Aorta (tissue), 5 donors: ENCODE results near the gene MADCAM1. TPM values are rescaled to one million over a fixed set of nuclear protein-coding genes. Genes with fewer than 3 reads are reported as not detected.

Experiments used
- ATAC-seq: fragments of 200-7000 bp; cut with Tn5 transposase; one replicate; pipeline ENCODE4 v1.9.1; 2022; ENCODE audit warnings: moderate library complexity; ENCODE audit not compliant: low FRiP score
- DNase-seq, 2 donors: peaks; one replicate each; pipeline ENCODE4 v3.0.0-alpha.2; 2020
- H3K27ac ChIP-seq, 2 donors: one replicate each; pipeline ENCODE4 v1.5.1; 2013; ENCODE audit warnings: low read length in 2 of 2, mild to moderate bottlenecking in 2 of 2, moderate library complexity in 2 of 2, control low read depth in 1 of 2, inconsistent platforms in 1 of 2, low read depth in 1 of 2
- H3K27me3 ChIP-seq, 2 donors: one replicate each; pipeline ENCODE4 v1.6.1; 2013; ENCODE audit warnings: control low read depth in 1 of 2, low read length in 1 of 2, mild to moderate bottlenecking in 1 of 2, moderate library complexity in 1 of 2; ENCODE audit not compliant: insufficient read depth in 2 of 2, control insufficient read depth in 1 of 2
- H3K36me3 ChIP-seq, 2 donors: one replicate each; pipeline ENCODE4 v1.6.1; 2013; ENCODE audit warnings: control low read depth in 1 of 2, low read length in 1 of 2, mild to moderate bottlenecking in 1 of 2; ENCODE audit not compliant: insufficient read depth in 2 of 2, control insufficient read depth in 1 of 2
- H3K4me1 ChIP-seq, 2 donors: one replicate each; pipeline ENCODE4 v1.6.1; 2013; ENCODE audit warnings: low read length in 2 of 2, control low read depth in 1 of 2, mild to moderate bottlenecking in 1 of 2, moderate library complexity in 1 of 2; ENCODE audit not compliant: insufficient read depth in 2 of 2, control insufficient read depth in 1 of 2
- H3K4me3 ChIP-seq, 2 donors: one replicate each; pipeline ENCODE4 v1.5.1; 2013; ENCODE audit warnings: low read length in 2 of 2, control low read depth in 1 of 2, mild to moderate bottlenecking in 1 of 2
- H3K9me3 ChIP-seq: one replicate; pipeline ENCODE4 v1.6.1; 2013; ENCODE audit warnings: mild to moderate bottlenecking, low read length; ENCODE audit not compliant: control insufficient read depth
- WGBS, 2 donors: extraction: QIAGEN DNeasy Blood & Tissue Kit; methylation state at CpG; one replicate each; pipeline ENCODE4 v1.1.7; 2013; 5-methylcytosine and 5-hydroxymethylcytosine counted together
- intact Hi-C, 2 donors: fragments of 100-400 bp; cut with DNase I; formaldehyde crosslinking; loops; one replicate each; pipeline versions ENCODE4 v1.14.2 to v1.15.0; 2022
- polyA plus RNA-seq, 2 donors: library from polyadenylated mRNA; stranded (reverse); fragments of 200-250 nt; gene quantifications; one replicate each; pipeline ENCODE4 v1.2.3, GENCODE V29; 2013
- total RNA-seq, 2 donors: library from RNA; stranded (reverse); fragmentation: NEBNext Ultra II Directional; extraction: Animal tissue kit (Norgen Biotek cat#: 25700); gene quantifications; one replicate each; pipeline ENCODE4 v1.2.1, GENCODE V29; 2021
- donor health status: healthy with polysubstance abuse.
- donor health status: Bipolar disorder and iron deficiency.
- donor health status: DM: no; HTN: no; CAD: no.
- donor health status: DM: no; HTN: no; CAD: no.
- donor health status: DM: yes; HTN: yes; CAD: no.

MADCAM1 gene
- total and polyA plus RNA-seq, 4 donors = 0.50 to 1.4 (median 0.63) TPM; not detected in 1

GRCh38 chr19:539429-540030 is 43.2 kb downstream of the MADCAM1 start:
- Histone ChIP-seq H3K4me1 (no peaks in the 10 kb centered on the region), H3K27me3 (no peaks in the 10 kb centered on the region), H3K36me3 (peaks cover 0 to 25% of the 10 kb centered on the region in 2 donors), H3K27ac (no peak overlapping the region), H3K9me3 (no peaks in the 10 kb centered on the region), H3K4me3 (no peak overlapping the region)
- DNase-seq (no peak), ATAC-seq (no peak)
- intact Hi-C loops = no loop called here
- 83 to 87% methylated on average over 30 of the region's 30 CpGs for WGBS, 2 donors

GRCh38 chr19:540867-541637 is 44.8 kb downstream of the MADCAM1 start:
- Histone ChIP-seq H3K27me3 (no peaks in the 10 kb centered on the region), H3K4me3 (no peak overlapping the region), H3K36me3 (peaks cover 0 to 25% of the 10 kb centered on the region in 2 donors), H3K4me1 (no peaks in the 10 kb centered on the region), H3K9me3 (no peaks in the 10 kb centered on the region), H3K27ac (no peak overlapping the region)
- DNase-seq (no peak), ATAC-seq (no peak)
- 92% methylated on average over 51 of the region's 51 CpGs for WGBS, 2 donors
- intact Hi-C loops = no loop called here

GRCh38 chr19:541699-542098 is 45.4 kb downstream of the MADCAM1 start:
- no peak for ATAC-seq
- intact Hi-C loops = no loop called here
- WGBS, 2 donors = 91% methylated on average over 26 of the region's 26 CpGs

GRCh38 chr19:542173-542866 is 46.0 kb downstream of the MADCAM1 start:
- Histone ChIP-seq H3K4me1 (no peaks in the 10 kb centered on the region), H3K36me3 (peaks cover 0 to 15% of the 10 kb centered on the region in 2 donors), H3K27ac (no peak overlapping the region), H3K4me3 (no peak overlapping the region), H3K27me3 (no peaks in the 10 kb centered on the region), H3K9me3 (no peaks in the 10 kb centered on the region)
- DNase-seq (peak in 1 of 2 donors; percentile 75), ATAC-seq (peak; percentile 27)
- intact Hi-C loops = no loop called here
- 89 to 93% methylated on average over 34 of the region's 34 CpGs for WGBS, 2 donors

More at GRCh38 chr19:541699-542098, 45.4 kb downstream of the MADCAM1 start:
- Histone ChIP-seq H3K9me3 (no peaks in the 10 kb centered on the region), H3K36me3 (peaks cover 0 to 19% of the 10 kb centered on the region in 2 donors), H3K27me3 (no peaks in the 10 kb centered on the region), H3K4me3 (no peak overlapping the region), H3K27ac (no peak overlapping the region), H3K4me1 (no peaks in the 10 kb centered on the region)
- DNase-seq = no peak

GRCh38 chr19:543910-544608 is 47.8 kb downstream of the MADCAM1 start, which contains the start of gene GZMM:
TSS of gene GZMM (plus strand) at chr19:544053. CDS start at chr19:544072, 19 bp downstream.
- H3K4me3 ChIP-seq = no peak within 1 kb of the TSS
- ATAC-seq = peak; percentile 13
- intact Hi-C loops = no loop called here
- no peaks in the 10 kb centered on the region for H3K4me1 ChIP-seq
- no peaks in the 10 kb centered on the region for H3K27me3 ChIP-seq
- 60 to 63% methylated on average over 29 to 31 of the region's 31 CpGs for WGBS, 2 donors
- H3K36me3 ChIP-seq = peaks cover 0 to 11% of the 10 kb centered on the region in 2 donors
- no peak for DNase-seq
- H3K9me3 ChIP-seq = no peaks in the 10 kb centered on the region
- H3K27ac ChIP-seq = no peak within 1 kb of the TSS

- intact Hi-C loops = no loop called here
- DNase-seq = no peak
- no peak overlapping the region for H3K27ac ChIP-seq
- H3K4me3 ChIP-seq = no peak overlapping the region
- no peak for ATAC-seq
- no peaks in the 10 kb centered on the region for H3K9me3 ChIP-seq
- H3K36me3 ChIP-seq = peaks cover 0 to 1% of the 10 kb centered on the region in 2 donors
- no peaks in the 10 kb centered on the region for H3K4me1 ChIP-seq
- 87 to 88% methylated on average over 14 to 15 of the region's 15 CpGs for WGBS, 2 donors
- H3K27me3 ChIP-seq = no peaks in the 10 kb centered on the region
Measured at GRCh38 chr19:547117-547516, 50.8 kb downstream of the MADCAM1 start.

- H3K4me3 ChIP-seq = no peak overlapping the region
- no peaks in the 10 kb centered on the region for H3K9me3 ChIP-seq
- WGBS, 2 donors = 81 to 88% methylated on average over 26 of the region's 26 CpGs
- H3K36me3 ChIP-seq = no peaks in the 10 kb centered on the region
- H3K27ac ChIP-seq = no peak overlapping the region
- H3K27me3 ChIP-seq = no peaks in the 10 kb centered on the region
- ATAC-seq = no peak
- DNase-seq = no peak
- intact Hi-C loops = no loop called here
- H3K4me1 ChIP-seq = no peaks in the 10 kb centered on the region
Measured at GRCh38 chr19:547836-548720, 51.8 kb downstream of the MADCAM1 start.
